ENCODE measurements around the gene HADHA. TPM values are rescaled to one million over a fixed set of nuclear protein-coding genes. Genes with fewer than 3 reads are reported as not detected.
A peak's percentile ranks its signal among the peaks of the same experiment; 100 is the strongest.

Gene HADHA
- 100 to 1,000 TPM in 1 of 2 donors, 10 to 100 TPM in 1; 98.3 to 110 TPM for total RNA-seq

- 0 to 3% methylated on average over 6 to 63 of the region's 63 CpGs for WGBS, 2 donors
- peak; percentile 87 to 95 (median 94) for TF ChIP-seq POLR2A (IDR thresholded peaks at IDR 0.05)
- peak in 4 of 7 experiments; percentile 40 to 57 (median 44) for TF ChIP-seq CTCF (IDR thresholded peaks at IDR 0.05)
- Histone ChIP-seq H3K9me3 (no peaks in the 10 kb centered on the region), H3K4me3 (peak within 1 kb of the TSS; percentile 80 to 94), H3K27ac (peak within 1 kb of the TSS; percentile 96 to 99 (median 98)), H3K36me3 (replicated peaks in 1 of 2; ENCODE audit: insufficient read depth in 1 of 2, low read depth in 2 of 2) (no peaks in the 10 kb centered on the region), H3K27me3 (no peaks in the 10 kb centered on the region), H3K4me1 (peaks cover 57% of the 10 kb centered on the region)
- intact Hi-C loops (cut with DNase I) = no loop called here
- peak; percentile 90 to 93 (median 93) for DNase-seq
- peak; percentile 91 for ATAC-seq
These were observed at the start of gene HADHA, which contains the start of gene HADHB for GRCh38 chr2:26244309-26245230. Gene HADHA (minus strand): TSS chr2:26244632. CDS start chr2:26244596, 36 bp downstream. Gene HADHB (plus strand): TSS chr2:26244939. CDS start chr2:26254255, 9,316 bp downstream.

DNA sequence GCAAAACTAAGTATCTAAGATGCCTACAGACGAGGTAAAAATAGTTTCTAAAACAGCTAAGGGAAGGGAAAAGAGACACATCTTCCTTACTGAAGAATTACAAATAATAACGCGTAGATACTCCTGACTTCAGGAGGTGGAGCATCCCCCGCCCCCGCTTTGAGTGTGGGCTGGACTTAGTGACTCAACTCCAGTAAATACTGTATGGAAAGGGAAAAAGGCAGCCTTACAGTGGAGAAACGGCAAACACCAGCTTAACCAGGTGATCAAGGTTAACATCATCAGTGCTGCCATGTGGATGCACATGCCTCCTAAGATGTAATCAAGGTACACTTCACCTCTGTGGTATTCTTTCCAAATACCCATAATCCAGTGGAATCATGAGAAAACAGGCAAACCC is 48.2 kb upstream of the HADHA start:
- Histone ChIP-seq H3K4me3 (no peak overlapping the region), H3K27me3 (no peaks in the 10 kb centered on the region), H3K4me1 (no peaks in the 10 kb centered on the region), H3K36me3 (replicated peaks in 1 of 2; ENCODE audit: insufficient read depth in 1 of 2, low read depth in 2 of 2) (peaks cover 0 to 7% of the 10 kb centered on the region in 2 donors), H3K27ac (no peak overlapping the region), H3K9me3 (no peaks in the 10 kb centered on the region)
- DNase-seq = no peak
- 58 to 68% methylated on average over 6 of the region's 6 CpGs for WGBS, 2 donors
- no peak for ATAC-seq
- TF ChIP-seq CTCF (IDR thresholded peaks at IDR 0.05) = no peak
- intact Hi-C loops (cut with DNase I) = no loop called here

DNA sequence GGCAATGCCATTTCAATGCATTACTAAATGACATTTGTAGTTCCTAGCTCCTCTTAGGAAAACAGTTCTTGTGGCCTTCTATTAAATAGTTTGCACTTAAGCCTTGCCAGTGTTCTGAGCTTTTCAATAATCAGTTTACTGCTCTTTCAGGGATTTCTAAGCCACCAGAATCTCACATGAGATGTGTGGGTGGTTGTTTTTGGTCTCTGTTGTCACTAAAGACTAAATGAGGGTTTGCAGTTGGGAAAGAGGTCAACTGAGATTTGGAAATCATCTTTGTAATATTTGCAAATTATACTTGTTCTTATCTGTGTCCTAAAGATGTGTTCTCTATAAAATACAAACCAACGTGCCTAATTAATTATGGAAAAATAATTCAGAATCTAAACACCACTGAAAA is 45.6 kb upstream of the HADHA start:
- no peak overlapping the region for H3K4me3 ChIP-seq
- H3K9me3 ChIP-seq = no peaks in the 10 kb centered on the region
- H3K27me3 ChIP-seq = no peaks in the 10 kb centered on the region
- TF ChIP-seq CTCF (IDR thresholded peaks at IDR 0.05) (no peak), POLR2A (IDR thresholded peaks at IDR 0.05) (no peak)
- 39 to 47% methylated on average over 1 of the region's 1 CpG for WGBS, 2 donors
- ATAC-seq (no peak), DNase-seq (no peak)
- intact Hi-C loops (cut with DNase I) = no loop called here
- H3K36me3 ChIP-seq (replicated peaks in 1 of 2; ENCODE audit: insufficient read depth in 1 of 2, low read depth in 2 of 2) = peaks cover 0 to 17% of the 10 kb centered on the region in 2 donors
- H3K4me1 ChIP-seq = no peaks in the 10 kb centered on the region
- H3K27ac ChIP-seq = no peak overlapping the region

DNA sequence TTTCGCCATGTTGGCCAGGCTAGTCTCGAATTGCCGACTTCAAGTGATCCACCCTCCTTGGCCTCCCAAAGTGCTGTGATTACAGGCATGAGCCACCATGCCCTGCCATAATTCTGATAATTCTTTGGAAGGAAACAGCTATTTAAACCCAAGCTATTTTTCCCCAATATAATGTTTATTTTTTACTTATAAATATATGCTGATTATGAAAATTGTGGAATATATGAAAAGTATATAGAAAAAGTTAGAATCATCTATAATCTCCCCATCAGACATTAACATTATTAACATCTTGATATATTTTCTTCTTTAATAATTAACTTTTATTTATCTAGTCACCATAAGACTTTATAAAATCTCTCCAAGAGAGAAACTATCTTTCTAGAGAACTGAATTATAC is 41.5 kb upstream of the HADHA start:
- H3K4me3 ChIP-seq = no peak overlapping the region
- H3K36me3 ChIP-seq (replicated peaks in 1 of 2; ENCODE audit: insufficient read depth in 1 of 2, low read depth in 2 of 2) = peaks cover 7 to 34% of the 10 kb centered on the region in 2 donors
- DNase-seq (no peak), ATAC-seq (no peak)
- H3K4me1 ChIP-seq = no peaks in the 10 kb centered on the region
- no peak overlapping the region for H3K27ac ChIP-seq
- H3K27me3 ChIP-seq = no peaks in the 10 kb centered on the region
- intact Hi-C loops (cut with DNase I) = loop anchor here (10.0 kb wide), 1 partner anchor 51 kb away; no protein-coding TSS in a partner anchor
- no peak for TF ChIP-seq POLR2A (IDR thresholded peaks at IDR 0.05)
- TF ChIP-seq CTCF (IDR thresholded peaks at IDR 0.05) = no peak
- 96 to 98% methylated on average over 3 of the region's 3 CpGs for WGBS, 2 donors
- H3K9me3 ChIP-seq = no peaks in the 10 kb centered on the region
